Raji (cell line): ENCODE measurements around the gene TUBA4A.

Experiments used
- POLR2A ChIP-seq: IDR thresholded peaks from 2 replicates; pipeline ENCODE4 v1.6.1; 2011; ENCODE audit warnings: low read depth, low read length, control low read depth; ENCODE audit not compliant: insufficient read depth

TUBA4A gene

GRCh38 chr2:219205165-219205538 lies 48.6 kb downstream of the TUBA4A start:
- TF ChIP-seq POLR2A, result no peak

GRCh38 chr2:219204425-219205164 lies 49.1 kb downstream of the TUBA4A start:
- no peak for TF ChIP-seq POLR2A

GRCh38 chr2:219200502-219201326 lies 53.0 kb downstream of the TUBA4A start:
- TF ChIP-seq POLR2A, result 0 out of 2 replicates have a peak, but pooled peaks have one; percentile 15
